IPS-NIHi7 (cell line): ENCODE results near the gene JMJD8.

ENCODE experiments used
- DNase-seq: peaks from one replicate; pipeline ENCODE4 v3.0.0; 2012; ENCODE audit warnings: mixed read lengths; ENCODE audit errors: extremely low spot score

Gene JMJD8

DNA sequence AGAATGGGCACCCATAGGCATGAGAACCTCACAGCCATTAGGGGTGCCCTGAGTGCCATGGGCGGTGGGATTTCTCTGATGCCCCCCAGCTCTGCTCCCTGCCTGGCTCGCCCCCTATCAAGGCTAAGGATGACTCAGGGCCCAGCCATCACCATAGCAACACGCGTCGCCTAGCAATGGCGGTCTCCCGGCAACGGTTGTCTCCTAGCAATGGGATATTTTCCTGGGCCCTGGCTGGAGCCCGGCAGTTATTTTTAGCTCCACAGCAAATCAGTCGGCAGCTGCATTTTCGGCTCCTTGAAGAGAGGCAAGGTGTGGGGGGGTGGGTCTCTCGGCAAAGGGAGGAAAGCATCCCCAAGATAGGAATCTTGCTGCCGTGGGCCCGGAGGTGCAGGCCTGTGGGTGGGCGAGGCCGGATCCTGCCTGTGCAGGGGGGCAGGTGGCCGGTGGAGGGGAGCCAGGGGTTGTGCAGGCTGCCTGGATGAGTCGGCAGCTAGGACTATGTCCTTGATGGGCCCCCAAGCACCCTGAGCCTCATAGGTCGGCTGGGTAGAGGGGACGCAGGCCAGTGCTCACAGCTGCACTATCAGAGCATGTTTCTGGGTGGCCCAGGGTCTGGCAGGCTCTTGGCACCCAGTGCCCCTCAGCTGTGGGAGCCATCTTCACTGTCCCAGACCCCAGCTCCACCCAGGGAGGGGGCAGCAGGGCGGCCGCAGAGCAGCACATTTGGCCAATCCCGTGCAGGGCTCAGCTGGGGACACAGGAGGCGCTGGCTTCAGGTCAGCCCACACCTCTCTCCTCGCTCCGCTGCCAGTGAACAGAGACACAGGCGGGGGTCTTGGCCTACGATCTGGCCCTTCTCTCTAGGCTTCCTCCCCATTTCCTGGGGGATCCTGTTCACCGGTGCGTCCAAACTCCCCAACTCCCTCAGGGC lies 25.7 kb upstream of the JMJD8 start:
- no peak for DNase-seq

DNA sequence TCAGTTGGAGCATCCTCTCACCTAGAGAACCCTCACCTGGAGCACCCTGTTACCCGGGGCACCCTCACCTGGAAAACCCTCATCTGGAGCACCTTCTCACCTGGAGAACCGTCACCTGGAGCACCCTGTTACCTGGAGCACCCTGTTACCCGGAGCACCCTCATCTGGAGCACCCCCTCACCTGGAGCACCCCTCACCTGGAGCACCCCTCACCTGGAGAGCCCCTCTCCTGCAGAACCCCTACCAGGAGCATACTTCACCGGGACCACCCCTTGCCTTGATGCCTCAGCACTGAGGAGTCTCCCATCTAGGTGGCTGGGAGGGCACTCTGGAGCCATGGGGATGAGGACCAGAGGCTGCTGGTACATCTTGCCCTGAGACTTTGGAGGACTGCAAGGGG lies 24.8 kb upstream of the JMJD8 start:
- DNase-seq = no peak

DNA sequence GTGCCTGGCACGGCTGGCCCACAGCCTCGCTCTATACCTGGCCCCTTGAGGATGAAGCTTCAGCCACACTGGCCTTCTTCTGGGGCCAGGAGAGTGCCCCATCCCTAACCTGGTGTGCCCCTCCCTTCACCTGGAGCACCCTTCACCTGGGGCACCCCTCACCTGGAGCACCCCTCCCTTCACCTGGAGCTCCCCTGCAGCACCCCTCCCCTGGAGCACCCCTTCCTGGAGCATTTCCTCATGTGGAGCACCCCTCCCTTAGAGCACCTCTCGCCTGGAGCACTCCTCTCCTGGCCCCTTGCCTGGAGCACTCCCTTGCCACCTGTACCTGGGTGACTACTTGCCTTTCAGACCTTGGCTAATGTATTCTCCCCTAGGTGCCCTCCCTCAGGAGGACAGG lies 23.9 kb upstream of the JMJD8 start:
- DNase-seq = no peak

DNA sequence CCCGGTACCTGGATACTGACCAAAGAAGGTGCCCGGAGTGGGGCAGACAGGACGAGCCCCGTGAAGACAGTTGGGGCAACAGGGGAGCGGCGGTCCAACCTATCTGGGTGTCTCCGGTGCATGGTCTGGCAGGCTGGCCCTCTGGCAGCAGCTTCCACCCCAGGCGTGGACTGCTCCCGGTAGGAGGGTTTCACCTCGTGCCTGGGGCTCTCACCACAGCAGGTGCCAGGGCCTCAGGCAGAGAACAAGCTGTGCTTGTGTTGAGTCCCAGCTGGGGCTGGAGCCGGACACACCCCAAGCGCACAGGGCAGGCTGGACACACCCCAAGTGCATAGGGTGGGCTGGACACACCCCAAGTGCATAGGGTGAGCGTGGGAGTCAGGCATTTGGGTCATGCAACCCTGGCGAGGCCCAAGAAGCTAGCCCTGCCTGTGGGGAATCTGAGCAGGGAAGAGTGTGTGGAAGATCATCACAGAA lies 23.0 kb upstream of the JMJD8 start:
- DNase-seq = no peak

DNA sequence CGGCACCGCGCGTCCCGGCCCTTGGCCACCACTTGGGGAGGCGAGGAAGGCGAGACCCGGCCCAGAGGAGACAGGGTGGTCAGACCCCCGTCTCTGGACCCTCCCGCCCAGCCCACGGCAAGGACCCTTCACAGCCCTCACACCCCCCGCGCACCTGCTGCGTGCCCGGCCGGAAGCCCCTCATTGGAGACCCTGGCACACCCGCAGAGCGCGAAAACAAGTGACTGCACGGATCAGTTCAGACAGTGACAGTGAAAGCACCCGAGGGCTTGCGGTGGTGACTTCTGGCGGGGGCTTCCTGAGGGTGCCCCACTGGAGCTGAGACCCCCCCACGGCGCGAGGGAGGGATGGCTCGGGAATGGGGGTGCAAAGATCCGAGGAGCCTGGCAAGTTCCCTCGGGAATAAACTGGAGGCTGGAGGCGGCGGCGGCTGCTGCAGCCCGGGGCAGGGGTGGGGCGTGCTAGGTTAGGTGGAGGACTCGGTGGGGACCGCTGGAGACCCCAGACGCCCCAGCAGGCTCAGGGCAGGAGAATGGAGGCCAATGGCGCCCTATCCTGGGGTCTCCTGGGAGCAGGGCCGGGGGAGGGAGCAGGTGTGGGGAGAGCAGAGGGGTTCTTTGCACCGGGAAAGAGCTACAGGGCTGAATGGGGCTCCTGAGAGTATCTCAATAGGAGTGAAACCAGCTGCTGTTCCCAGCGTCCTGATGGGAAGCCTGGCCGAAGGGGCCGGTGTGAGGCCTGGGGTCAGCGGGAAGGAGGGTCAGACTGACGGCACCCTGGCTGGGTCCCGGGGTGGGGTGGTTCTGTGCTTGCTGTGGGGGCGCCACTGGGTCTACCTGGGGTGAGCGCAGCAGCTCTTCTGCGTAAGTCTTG lies 22.3 kb upstream of the JMJD8 start:
- DNase-seq = no peak

DNA sequence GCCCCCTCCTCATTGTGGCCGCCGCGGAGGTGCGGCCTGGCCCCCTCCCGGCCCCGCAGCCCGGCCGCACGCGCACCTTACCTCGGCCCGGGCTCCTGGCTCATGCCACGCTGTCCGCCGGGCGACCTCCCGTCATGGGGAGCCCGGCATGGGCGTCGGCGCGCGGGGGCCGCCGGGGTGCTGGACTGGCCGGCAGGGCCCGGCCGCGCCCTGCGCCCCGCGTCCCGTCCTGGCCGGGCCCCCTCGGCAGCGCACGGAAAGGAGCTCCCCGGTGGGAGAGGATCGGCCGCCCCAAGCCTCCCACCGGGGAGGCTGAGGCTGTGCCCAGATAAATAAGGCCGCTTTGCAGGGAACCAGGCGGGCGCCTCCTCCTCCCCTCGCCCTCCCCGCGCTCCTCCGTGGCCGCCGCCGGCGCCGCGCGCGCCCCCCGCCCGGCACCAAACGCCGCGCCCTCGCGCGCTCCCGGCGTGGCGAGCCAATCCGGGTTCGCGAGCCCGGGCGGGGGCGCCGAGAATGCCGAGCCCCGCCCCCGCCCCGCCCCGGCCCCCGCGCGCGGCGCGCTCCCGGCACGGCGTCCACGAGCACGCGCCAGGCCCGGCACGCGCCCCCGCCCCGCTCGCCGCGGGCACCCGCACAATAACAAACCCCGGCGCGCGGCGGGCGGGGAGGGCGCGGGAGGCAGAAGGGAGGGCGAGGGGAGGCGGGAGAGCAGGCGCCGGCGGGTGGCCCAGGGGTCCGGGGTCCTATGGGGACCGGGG lies 21.5 kb upstream of the JMJD8 start, which contains the start of gene FBXL16:
Gene FBXL16 (minus strand): TSS at position 371 of the 758 bp plus-strand sequence. CDS start 8,396 bp downstream, outside the sequence.
- peak; percentile 71 for DNase-seq

DNA sequence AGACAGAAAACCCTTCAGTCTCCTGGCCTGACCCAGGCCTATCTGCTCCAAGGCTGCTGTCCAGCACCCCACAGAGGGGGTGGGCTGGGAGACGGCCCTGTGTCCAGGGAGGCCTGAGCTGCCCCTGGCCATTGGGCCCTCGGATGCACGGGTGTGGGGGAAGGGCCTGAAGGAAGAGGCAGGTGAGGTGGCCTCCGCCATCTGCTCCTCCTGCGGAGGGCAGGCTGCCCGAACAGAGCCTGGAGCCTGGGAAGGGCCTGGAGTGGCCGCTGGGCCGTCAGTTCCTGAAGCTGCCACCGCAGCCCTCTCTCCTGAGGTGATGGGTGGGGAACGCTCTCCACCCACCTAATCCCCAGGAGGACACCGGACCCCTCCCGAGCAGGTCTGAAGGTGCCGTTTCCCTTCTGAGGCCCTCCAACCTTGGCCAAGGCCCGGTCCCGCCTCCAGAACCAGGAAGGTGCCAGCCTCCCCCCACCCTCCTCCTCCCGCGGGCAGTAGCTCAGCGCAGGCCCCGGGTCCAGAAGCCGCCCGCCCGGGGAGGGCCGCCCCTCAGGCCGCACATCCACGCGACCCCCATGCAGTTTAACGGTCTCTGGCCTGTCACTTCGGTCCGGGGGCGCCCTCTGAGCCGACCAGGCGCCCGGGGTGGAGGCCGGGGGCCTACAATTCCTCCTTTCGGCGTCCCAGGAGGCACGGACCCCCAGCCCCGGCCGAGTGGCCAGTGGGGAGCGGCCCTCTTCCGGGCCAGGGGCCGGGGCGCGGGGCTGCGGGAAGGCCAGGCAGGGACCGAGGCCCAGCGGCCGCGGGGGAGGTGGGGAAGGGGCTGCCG lies 20.6 kb upstream of the JMJD8 start:
- DNase-seq = no peak

DNA sequence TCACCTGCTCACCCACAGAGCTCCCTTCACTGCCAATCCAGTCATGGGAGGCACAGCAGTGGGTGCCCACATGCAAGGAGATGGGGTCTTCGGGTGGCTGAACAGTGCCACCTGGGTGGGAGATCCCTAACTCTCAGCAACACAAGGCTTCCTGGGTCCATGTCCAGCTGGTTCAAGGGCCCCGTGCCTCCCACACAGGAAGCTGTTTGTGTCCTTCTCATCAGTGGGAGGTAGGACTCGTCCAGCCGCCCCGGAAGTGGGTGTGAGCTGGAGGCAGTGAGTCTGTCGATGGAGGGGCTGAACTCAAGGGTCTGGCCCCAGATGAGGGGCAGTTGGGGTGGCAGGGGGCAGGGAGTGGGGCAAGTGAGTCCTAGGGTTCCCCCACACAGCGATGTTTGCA lies 19.9 kb upstream of the JMJD8 start:
- no peak for DNase-seq

DNA sequence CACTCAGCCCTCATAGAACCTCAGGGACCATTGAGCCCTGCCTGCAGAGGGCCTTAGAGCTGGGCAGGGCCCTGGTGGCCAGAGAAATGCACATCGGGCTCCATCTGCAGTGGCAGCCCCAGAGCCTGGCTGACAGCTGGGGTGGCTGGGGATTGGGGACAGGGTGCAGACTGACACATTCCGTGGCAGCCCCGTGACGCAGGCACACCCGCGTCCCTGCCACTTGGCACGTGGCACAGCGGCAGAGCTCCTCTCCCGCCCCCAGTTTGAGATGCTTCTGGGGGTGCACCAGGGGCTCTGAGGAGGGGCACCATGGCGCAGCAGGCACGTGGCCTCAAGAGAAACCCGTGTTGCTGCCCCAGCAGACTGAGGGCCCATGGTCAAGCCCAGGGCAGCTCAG lies 19.3 kb upstream of the JMJD8 start:
- no peak for DNase-seq

DNA sequence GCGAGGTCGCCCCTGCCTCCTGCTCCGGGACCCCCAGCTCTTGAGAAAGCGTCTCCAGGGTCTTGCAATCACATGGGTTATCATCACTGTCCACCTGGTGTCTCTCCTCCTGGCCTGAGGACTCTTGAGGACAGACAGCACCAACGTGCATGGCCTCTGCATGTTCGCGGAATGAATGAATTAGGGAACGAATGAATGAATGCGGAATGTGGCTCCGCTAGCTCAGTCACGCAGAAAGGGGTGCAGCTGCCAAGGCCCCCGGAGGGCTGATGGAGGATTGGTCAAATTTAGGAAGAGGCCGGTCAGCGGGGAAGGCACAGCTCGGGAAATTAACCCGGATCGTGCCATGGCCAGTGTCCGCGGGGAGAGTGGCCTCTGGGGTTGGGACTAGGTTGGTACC lies 18.2 kb upstream of the JMJD8 start:
- no peak for DNase-seq

DNA sequence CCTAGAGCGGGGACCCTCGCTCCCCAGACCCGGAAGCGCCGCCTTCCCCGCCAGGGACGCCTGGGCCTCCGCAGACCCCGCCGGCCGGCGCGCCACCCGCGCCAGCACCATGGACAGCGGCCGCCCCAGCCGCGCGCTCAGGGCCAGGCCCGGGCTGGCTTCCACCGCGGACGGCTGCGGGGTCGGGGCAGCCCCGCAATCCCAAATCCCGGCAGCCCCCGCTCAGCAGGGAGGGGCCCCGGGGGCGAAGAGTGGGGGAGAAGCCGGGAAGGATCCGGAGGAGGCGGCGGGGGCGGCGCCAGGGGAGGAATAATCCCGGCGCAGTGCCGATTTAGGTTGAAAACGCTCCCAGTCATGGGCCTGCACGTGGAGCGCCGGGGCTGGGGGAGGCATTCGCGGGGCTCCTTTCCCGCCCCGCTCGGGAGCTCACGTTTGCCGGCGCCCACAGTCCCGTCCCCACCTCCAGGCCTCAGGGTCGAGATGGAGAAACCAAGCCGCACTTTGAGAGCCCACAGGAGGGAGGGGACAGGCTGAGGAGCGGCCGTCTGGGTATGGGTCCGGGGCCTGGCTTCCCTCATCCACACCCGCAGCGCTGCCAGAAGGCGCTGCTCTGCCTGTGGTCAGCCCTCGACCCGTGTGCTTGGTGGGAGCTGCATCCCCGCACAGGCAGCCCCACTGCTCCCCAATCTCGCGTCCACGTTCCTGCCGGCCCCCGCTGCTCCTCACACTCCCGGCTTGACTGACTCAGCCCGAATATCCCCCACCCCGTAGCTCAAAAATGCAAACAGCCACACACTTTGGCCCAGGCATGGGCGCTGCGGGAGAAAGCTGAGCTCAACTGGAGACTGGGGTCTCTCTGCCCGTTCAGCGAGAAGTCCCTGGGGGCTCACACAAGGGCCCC lies 16.8 kb upstream of the JMJD8 start:
- peak; percentile 78 for DNase-seq

DNA sequence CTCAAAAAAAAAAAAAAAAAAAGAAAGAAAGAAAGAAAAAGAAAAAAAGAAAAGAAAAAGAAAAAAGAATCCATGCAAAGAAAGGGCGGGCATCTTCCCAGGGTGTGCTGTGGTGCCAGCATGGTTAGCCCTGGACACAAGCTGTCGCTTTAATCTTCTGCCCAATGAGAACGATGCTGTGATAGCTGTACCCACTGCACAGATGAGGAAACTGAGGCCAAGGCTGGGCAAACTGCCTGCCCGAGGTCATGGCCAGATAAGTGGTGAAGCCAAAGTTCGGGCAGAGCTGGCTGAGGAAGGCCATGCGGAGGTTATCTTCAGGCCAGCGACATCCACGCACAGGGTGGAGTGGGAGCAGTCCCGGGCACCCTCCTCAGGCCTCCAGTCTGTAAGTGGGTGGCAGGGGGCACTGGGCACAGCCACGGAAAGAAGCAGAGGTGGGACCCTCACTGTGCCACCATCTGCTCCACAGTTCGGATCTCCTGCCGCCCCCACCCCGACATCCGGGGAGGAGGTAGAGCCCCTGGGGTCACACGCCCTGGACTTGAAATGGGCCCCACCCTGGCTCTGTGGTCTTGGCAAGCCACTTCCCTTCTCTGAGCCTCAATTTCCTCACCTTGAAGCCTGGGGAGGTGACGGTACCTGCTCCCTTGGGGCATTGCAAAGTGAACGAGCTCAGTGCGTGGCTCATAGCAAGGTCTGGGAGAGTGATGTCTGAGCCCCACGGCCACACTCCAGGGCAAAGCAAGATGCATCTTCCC lies 15.0 kb upstream of the JMJD8 start:
- no peak for DNase-seq

DNA sequence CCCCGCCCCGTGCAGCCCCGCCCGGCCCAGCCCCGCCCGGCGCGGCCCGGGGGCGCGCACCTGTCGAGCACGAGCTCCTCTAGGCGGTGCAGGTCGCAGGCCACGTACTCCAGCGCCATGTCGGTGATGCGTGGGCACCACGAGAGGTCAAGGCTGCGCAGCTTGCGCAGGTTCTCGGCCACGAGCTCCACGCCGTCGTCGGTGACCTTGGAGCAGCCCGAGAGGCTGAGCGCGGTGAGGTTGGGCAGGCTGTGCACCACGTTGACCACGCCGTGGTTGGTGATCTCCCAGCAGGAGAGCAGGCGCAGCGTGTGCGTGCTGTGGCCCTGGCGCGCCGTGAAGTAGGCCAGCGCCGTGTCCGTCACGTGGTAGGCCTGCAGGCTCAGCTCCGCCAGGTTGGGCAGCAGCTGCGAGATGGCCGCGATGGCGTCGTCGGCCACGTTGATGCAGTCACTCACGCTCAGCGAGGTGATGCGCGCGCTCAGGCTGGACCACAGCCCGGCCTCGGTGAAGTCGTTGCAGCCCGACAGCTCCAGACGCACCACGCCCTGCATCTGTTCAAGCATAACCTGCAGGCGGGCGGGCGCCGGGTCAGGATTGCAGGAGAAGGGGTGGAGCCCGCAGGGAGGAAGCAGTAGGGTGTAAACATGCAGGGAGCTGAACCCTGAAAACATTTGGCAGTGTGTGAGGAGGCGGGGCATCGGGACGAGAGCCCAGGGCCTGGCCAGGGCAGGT lies 11.4 kb upstream of the JMJD8 start:
- DNase-seq = no peak

DNA sequence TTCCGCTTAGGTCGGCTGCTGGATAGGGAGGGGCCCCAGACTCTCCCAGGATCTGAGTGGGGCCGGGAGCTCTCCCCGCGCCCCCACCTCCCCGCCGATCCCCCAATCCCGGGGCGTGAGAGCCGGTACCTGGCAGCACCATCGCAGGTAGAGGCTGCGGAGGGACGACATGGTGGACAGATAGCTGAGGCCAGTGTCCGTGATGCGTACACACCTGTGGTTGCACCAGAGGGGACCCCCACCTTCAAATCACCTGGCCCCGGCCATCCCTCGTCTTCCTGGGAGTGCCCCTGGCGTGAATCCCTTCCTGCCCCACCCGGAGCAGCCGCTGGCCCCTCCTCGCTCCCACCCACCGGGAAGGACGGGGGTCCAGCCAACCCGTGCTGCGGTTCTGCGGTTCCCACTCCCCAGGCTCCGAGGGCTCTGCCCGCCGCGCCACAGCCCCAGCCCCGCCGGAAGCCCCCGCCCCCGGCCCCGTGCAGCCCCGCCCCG lies 10.8 kb upstream of the JMJD8 start:
- DNase-seq = peak; percentile 77

DNA sequence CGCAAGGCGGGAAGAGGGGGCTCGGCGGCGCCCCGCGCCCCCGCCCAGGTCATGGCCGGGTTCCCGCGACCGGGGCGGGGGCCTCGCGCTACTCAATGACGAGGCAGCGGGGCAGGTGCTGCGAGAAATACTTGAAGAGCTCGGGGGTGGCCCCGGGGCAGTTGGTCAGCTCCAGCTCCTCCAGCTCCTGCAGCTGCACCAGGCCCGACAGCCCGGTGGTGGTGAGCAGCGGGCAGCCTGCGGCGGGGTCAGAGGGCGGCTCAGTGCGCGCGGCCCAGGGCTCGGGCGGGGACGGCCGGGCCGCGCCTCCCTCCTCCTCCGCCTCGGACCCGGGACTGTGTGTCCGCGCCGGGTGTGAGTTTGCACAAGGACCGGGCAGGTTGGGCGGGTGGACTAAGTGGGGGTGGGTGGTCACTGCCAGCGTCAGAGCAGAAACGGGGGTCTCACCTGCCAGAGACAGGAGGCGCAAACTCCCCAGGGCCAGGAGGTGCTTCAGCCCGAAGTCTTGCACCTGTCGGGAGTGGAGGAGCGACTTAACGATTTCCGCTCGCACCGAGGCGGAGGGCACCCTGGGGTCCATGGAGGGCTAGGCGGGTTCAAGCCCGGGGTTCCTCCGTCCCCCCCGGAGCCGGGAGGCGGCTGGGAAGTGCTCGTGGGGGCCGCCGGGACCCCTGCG lies 10.2 kb upstream of the JMJD8 start:
- no peak for DNase-seq

DNA sequence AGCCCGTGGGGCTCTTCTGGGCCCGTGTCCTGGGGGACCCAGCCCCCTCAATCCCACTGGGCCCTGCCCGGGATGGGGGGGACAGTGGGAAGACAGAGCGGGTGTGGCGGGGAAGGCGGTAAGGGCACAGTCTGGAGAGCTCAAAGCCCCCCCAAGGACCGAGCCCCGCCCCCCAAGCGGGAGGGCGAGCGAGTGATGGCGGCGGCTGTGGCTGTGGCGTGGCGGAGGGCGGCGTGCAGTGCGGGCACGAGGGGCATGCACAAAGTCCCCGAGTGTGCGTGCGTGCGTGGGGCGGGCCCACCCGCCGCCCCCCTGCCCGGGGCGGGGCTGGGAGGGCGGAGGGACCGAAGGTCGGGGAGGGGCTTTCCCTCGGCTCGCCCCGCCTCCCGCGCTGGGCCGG lies 9.6 kb upstream of the JMJD8 start:
- no peak for DNase-seq

DNA sequence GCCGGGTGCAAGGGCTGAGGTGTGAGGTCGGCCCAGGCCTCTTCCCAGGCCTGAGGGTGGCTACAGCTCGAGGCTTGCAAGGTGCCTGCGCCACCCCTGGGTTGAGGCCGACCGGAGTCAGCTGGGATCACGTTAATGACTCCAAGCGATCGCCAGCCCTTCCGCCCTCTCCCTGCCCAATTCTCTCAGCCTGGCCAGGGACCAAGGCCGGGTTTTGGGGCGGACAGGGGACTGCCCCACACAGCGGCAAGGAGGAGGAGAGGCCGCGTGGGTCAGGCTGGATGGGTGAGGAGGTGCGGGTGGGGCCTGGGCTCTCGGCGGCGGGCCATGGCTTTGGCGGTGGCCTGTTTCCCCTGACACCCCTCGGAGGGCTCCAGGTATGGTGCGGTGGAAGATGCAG lies 9.2 kb upstream of the JMJD8 start:
- no peak for DNase-seq
